ENCODE measurements around the gene G0S2. TPM values are rescaled to one million over a fixed set of nuclear protein-coding genes. Genes with fewer than 3 reads are reported as not detected.

The G0S2 gene
- total RNA-seq, 4 donors from 2014 or later = 15.9 to 51.8 (median 31.8) TPM

DNA sequence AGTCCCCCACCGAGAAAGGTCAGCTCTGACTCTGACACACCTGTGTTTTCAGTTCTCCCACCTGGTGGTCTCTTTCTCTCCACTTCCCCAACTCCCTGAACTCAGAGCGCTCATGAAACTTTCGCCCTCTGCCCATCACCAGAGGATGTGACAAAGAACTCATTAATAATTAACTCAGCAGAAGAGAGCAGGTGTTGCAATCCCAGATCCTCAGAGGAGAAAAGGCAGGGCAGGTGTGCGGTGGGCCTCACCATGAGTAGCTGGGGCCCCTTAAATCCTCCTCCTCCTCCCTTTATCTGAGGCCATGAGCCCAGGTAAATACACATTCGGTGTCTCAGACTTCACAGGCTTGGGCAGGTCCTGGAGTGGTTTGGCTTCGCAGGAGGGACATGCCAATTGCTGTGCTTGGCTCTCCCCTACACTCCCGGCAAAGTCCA lies 21.3 kb upstream of the G0S2 start:
- Histone ChIP-seq H3K4me1 (peaks cover 71% of the 10 kb centered on the region), H3K9me3 (no peaks in the 10 kb centered on the region), H3K36me3 (no peaks in the 10 kb centered on the region), H3K27ac (peak overlapping the region; percentile 42), H3K4me3 (no peak overlapping the region), H3K27me3 (peaks cover 3% of the 10 kb centered on the region)
- 70% methylated on average over 7 of the region's 7 CpGs for WGBS
- TF ChIP-seq POLR2A (IDR thresholded peaks at IDR 0.05) = no peak
- no peak for TF ChIP-seq POLR2AphosphoS5 (IDR thresholded peaks at IDR 0.05)
- TF ChIP-seq, protein P1, sequence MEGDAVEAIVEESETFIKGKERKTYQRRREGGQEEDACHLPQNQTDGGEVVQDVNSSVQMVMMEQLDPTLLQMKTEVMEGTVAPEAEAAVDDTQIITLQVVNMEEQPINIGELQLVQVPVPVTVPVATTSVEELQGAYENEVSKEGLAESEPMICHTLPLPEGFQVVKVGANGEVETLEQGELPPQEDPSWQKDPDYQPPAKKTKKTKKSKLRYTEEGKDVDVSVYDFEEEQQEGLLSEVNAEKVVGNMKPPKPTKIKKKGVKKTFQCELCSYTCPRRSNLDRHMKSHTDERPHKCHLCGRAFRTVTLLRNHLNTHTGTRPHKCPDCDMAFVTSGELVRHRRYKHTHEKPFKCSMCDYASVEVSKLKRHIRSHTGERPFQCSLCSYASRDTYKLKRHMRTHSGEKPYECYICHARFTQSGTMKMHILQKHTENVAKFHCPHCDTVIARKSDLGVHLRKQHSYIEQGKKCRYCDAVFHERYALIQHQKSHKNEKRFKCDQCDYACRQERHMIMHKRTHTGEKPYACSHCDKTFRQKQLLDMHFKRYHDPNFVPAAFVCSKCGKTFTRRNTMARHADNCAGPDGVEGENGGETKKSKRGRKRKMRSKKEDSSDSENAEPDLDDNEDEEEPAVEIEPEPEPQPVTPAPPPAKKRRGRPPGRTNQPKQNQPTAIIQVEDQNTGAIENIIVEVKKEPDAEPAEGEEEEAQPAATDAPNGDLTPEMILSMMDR (IDR thresholded peaks at IDR 0.05) = no peak
- TF ChIP-seq EP300 (IDR thresholded peaks at IDR 0.05) = no peak
- DNase-seq (ENCODE audit: low spot score in 2 of 2) = no peak

DNA sequence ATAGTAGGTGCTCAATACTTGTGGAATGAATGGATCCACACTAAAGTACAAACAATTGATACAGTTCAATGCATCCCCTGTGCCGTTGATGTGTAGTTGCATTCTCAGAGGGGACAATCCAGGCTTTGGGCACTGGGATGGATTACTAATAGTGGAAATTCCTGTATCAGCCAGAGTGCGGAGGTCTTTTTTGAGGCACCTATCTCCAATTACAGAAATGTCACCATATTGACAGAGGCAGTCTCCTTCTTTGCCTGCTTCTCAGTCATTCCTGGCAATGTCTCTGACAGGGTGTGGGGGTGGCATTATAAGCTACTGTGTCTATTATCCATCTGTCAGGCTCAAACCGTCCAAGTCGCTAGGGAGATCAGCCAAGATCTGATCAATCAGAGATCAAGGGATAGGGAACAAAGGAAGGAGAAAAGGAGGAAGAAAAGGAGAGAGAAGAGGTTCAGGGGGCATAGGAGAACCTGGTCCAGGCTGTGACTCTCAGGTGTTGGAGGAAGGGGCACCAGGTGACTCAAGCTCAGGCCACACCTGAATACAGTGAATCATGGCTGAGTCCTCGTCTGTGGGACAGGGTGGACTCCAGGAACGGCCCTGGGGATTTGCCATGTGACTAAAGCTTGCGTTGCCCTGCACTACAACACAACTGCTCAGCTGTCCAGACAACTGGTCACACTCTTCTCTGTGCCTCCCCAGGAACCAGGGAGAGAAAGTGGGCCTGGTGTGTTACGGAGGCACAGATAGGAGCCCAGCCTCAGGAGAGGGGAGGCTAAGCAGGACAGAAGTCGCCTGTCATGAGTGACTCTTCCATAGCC lies 19.6 kb upstream of the G0S2 start:
- no peak overlapping the region for H3K27ac ChIP-seq

DNA sequence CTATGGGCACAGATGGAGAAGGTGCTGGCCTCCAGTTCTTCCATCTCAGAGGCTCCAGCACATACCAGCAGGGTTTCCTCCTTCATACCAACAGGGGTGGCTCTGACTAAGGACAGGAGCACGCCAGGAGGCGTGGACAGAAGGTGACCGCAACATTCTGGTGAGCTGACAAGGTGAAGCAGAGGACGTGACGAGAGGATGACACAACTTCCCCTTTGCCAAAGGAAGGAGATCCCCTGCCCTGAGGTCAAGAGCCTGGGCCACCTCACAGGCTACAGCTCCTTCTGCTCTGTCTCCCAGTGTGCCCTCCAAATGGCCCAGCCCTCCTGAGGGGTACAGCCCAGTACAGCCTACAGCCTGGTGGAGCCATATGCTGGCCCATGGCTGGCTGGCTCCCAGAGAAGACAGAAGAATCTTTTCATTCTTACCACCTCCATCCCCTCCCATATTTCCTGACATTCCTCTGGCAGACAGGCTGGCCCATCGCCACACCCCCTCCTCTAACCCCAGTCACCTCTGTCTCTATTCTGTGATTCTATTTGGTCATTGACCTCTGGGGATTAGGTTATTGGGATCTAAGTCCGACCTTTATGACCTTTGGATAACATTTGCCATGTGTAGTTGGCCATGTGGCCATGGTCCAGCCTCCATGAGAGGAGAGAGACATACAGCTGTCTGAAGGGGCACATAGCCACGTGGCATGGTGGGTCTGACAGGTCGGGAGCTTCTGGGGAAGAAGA lies 17.9 kb upstream of the G0S2 start:
- 76% methylated on average over 7 of the region's 9 CpGs for WGBS
- Histone ChIP-seq H3K4me1 (peaks cover 37% of the 10 kb centered on the region), H3K27ac (no peak overlapping the region), H3K27me3 (peaks cover 3% of the 10 kb centered on the region), H3K9me3 (no peaks in the 10 kb centered on the region), H3K4me3 (no peak overlapping the region), H3K36me3 (no peaks in the 10 kb centered on the region)
- no peak for DNase-seq (ENCODE audit: low spot score in 2 of 2)
- no peak for TF ChIP-seq EP300 (IDR thresholded peaks at IDR 0.05)
- TF ChIP-seq POLR2AphosphoS5 (IDR thresholded peaks at IDR 0.05) = no peak
- TF ChIP-seq POLR2A (IDR thresholded peaks at IDR 0.05) = no peak
- TF ChIP-seq, protein P1 (IDR thresholded peaks at IDR 0.05) = no peak

More for the DNA sequence above, 19.6 kb upstream of the G0S2 start:
- DNase-seq (ENCODE audit: low spot score in 2 of 2) = no peak
- Histone ChIP-seq H3K27me3 (peaks cover 3% of the 10 kb centered on the region), H3K4me3 (no peak overlapping the region), H3K4me1 (peaks cover 54% of the 10 kb centered on the region), H3K36me3 (no peaks in the 10 kb centered on the region), H3K9me3 (no peaks in the 10 kb centered on the region)
- no peak for TF ChIP-seq POLR2AphosphoS5 (IDR thresholded peaks at IDR 0.05)
- TF ChIP-seq, protein P1 (IDR thresholded peaks at IDR 0.05) = no peak
- no peak for TF ChIP-seq POLR2A (IDR thresholded peaks at IDR 0.05)
- no peak for TF ChIP-seq EP300 (IDR thresholded peaks at IDR 0.05)
- WGBS = 75% methylated on average over 9 of the region's 9 CpGs

DNA sequence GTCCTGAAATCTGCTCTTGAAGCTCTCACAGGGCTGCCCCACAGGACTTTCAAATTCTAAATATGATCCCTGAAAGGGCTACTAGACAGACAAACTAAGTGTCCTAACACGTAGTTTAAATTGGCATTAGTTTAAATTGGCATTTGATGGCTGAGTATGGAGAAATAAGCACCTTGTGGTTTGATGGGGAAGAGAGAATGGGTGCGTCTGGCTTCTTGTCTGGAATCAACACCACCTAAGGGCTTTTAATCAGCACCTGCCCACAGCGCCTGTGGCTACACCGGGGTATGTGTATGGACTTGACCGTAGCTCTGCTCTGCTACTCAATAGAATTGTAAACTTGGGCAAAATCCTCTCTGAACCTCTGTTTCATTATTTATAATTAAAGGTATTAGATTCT lies 17.3 kb upstream of the G0S2 start:
- Histone ChIP-seq H3K36me3 (no peaks in the 10 kb centered on the region), H3K9me3 (no peaks in the 10 kb centered on the region), H3K4me1 (peaks cover 31% of the 10 kb centered on the region), H3K4me3 (no peak overlapping the region), H3K27ac (no peak overlapping the region), H3K27me3 (peaks cover 3% of the 10 kb centered on the region)
- TF ChIP-seq POLR2AphosphoS5 (IDR thresholded peaks at IDR 0.05) = no peak
- TF ChIP-seq EP300 (IDR thresholded peaks at IDR 0.05) = no peak
- no peak for TF ChIP-seq POLR2A (IDR thresholded peaks at IDR 0.05)
- TF ChIP-seq, protein P1 (IDR thresholded peaks at IDR 0.05) = no peak
- no peak for DNase-seq (ENCODE audit: low spot score in 2 of 2)
- WGBS = 55% methylated on average over 5 of the region's 5 CpGs

DNA sequence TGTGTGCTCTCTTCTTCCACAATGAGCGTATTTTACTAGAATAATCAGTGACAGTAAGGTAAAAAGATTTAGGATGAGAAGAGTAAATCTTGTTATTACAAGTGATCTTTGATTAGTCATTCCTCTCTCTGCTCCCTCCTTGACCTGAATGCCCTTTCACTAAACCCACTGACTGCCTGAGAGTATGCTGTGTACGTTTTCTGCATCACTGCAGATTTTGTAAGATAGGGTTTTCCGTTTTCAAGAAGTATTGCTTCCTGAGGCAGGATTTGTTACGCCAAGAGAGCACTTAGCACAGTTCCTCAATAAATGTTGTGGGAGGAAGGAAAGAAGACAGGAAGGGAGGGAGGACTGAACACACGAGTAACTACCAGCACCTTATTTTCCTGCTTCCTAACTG lies 15.3 kb upstream of the G0S2 start:
- no peaks in the 10 kb centered on the region for H3K9me3 ChIP-seq
- H3K27me3 ChIP-seq = peaks cover 3% of the 10 kb centered on the region
- H3K36me3 ChIP-seq = no peaks in the 10 kb centered on the region
- H3K4me3 ChIP-seq = no peak overlapping the region
- TF ChIP-seq, protein P1 (IDR thresholded peaks at IDR 0.05) = no peak
- no peak for TF ChIP-seq EP300 (IDR thresholded peaks at IDR 0.05)
- TF ChIP-seq POLR2AphosphoS5 (IDR thresholded peaks at IDR 0.05) = no peak
- peaks cover 12% of the 10 kb centered on the region for H3K4me1 ChIP-seq
- WGBS = 22% methylated on average over 5 of the region's 5 CpGs
- DNase-seq (ENCODE audit: low spot score in 2 of 2) = no peak
- no peak overlapping the region for H3K27ac ChIP-seq
